Measurements from ENCODE around the gene TMEM181. TPM values are rescaled to one million over a fixed set of nuclear protein-coding genes. Genes with fewer than 3 reads are reported as not detected.
A peak's percentile ranks its signal among the peaks of the same experiment; 100 is the strongest.

Gene TMEM181
- total and polyA plus RNA-seq, 2 of the 13 experiments (the other 11 are each of a cell fraction or from before 2014, with no cell fraction given) = 59.1 to 108 TPM

DNA sequence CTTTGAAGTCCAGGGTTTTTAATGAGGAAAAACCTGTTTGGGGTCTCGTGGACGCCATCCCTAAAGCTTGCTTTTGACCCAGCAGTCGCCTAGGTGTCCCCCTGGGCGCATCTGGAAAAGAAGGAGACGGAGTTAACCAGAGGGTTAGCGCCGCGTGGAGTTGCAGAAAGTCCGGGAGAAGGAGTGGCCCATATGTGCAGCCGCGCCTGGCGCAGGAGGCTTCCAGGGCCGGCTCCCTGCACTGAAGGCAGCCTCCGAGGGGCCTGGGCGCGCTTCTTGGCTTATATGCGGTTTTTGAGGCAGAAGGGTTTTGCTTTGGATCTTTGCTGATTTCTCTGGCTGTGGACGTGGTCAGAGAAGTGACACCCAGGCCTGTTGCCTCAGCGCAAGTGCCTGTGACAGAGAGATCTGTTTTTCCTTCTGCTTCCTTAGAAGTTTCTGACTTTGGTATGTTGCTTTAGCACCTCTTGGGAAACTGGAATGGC is 987 bp downstream of the TMEM181 start (continued):
- TF ChIP-seq SOX13 (IDR thresholded peaks at IDR 0.05) = no peak
- TF ChIP-seq SOX13 (CRISPR knock-in tag; conservative IDR thresholded peaks at IDR 0.05 in 1 of 2, IDR thresholded peaks at IDR 0.05 in 1 of 2) = no peak
- TF ChIP-seq ZNF629 (CRISPR knock-in tag; conservative IDR thresholded peaks at IDR 0.05) = no peak
- no peak for TF ChIP-seq NFIC (IDR thresholded peaks at IDR 0.05; ENCODE audit: low read length)
- no peak for TF ChIP-seq NFATC3 (CRISPR knock-in tag; IDR thresholded peaks at IDR 0.05)
- TF ChIP-seq, protein P1, sequence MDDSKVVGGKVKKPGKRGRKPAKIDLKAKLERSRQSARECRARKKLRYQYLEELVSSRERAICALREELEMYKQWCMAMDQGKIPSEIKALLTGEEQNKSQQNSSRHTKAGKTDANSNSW (CRISPR knock-in tag; IDR thresholded peaks at IDR 0.05; ENCODE audit: borderline replicate concordance) = no peak
- TF ChIP-seq TSC22D2 (CRISPR knock-in tag; IDR thresholded peaks at IDR 0.05; ENCODE audit: borderline replicate concordance) = no peak
- TF ChIP-seq, protein P2, sequence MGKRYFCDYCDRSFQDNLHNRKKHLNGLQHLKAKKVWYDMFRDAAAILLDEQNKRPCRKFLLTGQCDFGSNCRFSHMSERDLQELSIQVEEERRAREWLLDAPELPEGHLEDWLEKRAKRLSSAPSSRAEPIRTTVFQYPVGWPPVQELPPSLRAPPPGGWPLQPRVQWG (CRISPR knock-in tag; IDR thresholded peaks at IDR 0.05; ENCODE audit: borderline replicate concordance, low read depth) = no peak
- TF ChIP-seq, protein P3, sequence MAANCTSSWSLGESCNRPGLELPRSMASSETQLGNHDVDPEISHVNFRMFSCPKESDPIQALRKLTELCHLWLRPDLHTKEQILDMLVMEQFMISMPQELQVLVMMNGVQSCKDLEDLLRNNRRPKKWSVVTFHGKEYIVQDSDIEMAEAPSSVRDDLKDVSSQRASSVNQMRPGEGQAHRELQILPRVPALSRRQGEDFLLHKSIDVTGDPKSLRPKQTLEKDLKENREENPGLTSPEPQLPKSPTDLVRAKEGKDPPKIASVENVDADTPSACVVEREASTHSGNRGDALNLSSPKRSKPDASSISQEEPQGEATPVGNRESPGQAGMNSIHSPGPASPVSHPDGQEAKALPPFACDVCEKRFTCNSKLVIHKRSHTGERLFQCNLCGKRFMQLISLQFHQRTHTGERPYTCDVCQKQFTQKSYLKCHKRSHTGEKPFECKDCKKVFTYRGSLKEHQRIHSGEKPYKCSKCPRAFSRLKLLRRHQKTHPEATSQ (CRISPR knock-in tag; IDR thresholded peaks at IDR 0.05; ENCODE audit: borderline replicate concordance) = 0 out of 2 replicates have a peak, but pooled peaks have one; percentile 65
- TF ChIP-seq ZNF660 (CRISPR knock-in tag; IDR thresholded peaks at IDR 0.05; ENCODE audit: borderline replicate concordance, low read depth) = no peak
- TF ChIP-seq ZNF775 (CRISPR knock-in tag; IDR thresholded peaks at IDR 0.05; ENCODE audit: borderline replicate concordance) = peak; percentile 17; the same call in 1 of the 2 replicates
- no peak for TF ChIP-seq ZNF564 (CRISPR knock-in tag; IDR thresholded peaks at IDR 0.05)
- TF ChIP-seq, protein P4, sequence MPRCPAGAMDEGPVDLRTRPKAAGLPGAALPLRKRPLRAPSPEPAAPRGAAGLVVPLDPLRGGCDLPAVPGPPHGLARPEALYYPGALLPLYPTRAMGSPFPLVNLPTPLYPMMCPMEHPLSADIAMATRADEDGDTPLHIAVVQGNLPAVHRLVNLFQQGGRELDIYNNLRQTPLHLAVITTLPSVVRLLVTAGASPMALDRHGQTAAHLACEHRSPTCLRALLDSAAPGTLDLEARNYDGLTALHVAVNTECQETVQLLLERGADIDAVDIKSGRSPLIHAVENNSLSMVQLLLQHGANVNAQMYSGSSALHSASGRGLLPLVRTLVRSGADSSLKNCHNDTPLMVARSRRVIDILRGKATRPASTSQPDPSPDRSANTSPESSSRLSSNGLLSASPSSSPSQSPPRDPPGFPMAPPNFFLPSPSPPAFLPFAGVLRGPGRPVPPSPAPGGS (CRISPR knock-in tag; IDR thresholded peaks at IDR 0.05) = no peak
- TF ChIP-seq ZFP90 (CRISPR knock-in tag; IDR thresholded peaks at IDR 0.05; ENCODE audit: borderline replicate concordance) = no peak
- TF ChIP-seq, protein P5, sequence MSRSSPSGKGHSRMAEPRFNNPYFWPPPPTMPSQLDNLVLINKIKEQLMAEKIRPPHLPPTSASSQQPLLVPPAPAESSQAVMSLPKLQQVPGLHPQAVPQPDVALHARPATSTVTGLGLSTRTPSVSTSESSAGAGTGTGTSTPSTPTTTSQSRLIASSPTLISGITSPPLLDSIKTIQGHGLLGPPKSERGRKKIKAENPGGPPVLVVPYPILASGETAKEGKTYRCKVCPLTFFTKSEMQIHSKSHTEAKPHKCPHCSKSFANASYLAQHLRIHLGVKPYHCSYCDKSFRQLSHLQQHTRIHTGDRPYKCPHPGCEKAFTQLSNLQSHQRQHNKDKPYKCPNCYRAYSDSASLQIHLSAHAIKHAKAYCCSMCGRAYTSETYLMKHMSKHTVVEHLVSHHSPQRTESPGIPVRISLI (CRISPR knock-in tag; IDR thresholded peaks at IDR 0.05; ENCODE audit: borderline replicate concordance) = no peak
- TF ChIP-seq PLRG1 (conservative IDR thresholded peaks at IDR 0.05) = no peak
- no peak for TF ChIP-seq ELF1 (CRISPR knock-in tag; IDR thresholded peaks at IDR 0.05)
- TF ChIP-seq ZNF160 (CRISPR knock-in tag; IDR thresholded peaks at IDR 0.05) = no peak
- no peak for TF ChIP-seq MATR3 (CRISPR knock-in tag; IDR thresholded peaks at IDR 0.05)
- TF ChIP-seq, protein P6, sequence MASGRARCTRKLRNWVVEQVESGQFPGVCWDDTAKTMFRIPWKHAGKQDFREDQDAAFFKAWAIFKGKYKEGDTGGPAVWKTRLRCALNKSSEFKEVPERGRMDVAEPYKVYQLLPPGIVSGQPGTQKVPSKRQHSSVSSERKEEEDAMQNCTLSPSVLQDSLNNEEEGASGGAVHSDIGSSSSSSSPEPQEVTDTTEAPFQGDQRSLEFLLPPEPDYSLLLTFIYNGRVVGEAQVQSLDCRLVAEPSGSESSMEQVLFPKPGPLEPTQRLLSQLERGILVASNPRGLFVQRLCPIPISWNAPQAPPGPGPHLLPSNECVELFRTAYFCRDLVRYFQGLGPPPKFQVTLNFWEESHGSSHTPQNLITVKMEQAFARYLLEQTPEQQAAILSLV (CRISPR knock-in tag; IDR thresholded peaks at IDR 0.05; ENCODE audit: borderline replicate concordance) = no peak
- no peak; the same call in 1 of the 2 replicates for TF ChIP-seq ZNF749 (CRISPR knock-in tag; IDR thresholded peaks at IDR 0.05; ENCODE audit: borderline replicate concordance)
- no peak for TF ChIP-seq GATA4 (IDR thresholded peaks at IDR 0.05; ENCODE audit: borderline replicate concordance, low read depth)

Measured in HepG2 (cell line).